Lung microvascular endothelial cell (primary cell): Measurements from ENCODE around the gene HLTF. TPM values are rescaled to one million over a fixed set of nuclear protein-coding genes. Genes with fewer than 3 reads are reported as not detected.
A peak's percentile ranks its signal among the peaks of the same experiment; 100 is the strongest.

Experiments
- DNase-seq, 2 donors: peaks; one replicate each; pipeline versions ENCODE4 v3.0.0 to v3.0.0-alpha.2; 2010; ENCODE audit warnings: low read depth in 2 of 2
- total RNA-seq: library from RNA; depleted of rRNA; stranded (reverse); fragments of >200 nt; gene quantifications from 2 replicates; pipeline ENCODE4 v1.2.1, GENCODE V29; 2014

The HLTF gene
- total RNA-seq, 1 donor from 2014 or later, result 16.5 TPM

GRCh38 chr3:149020196-149020838 is 66.0 kb downstream of the HLTF start:
- DNase-seq, result peak in 1 of 2 donors; percentile 54

DNA sequence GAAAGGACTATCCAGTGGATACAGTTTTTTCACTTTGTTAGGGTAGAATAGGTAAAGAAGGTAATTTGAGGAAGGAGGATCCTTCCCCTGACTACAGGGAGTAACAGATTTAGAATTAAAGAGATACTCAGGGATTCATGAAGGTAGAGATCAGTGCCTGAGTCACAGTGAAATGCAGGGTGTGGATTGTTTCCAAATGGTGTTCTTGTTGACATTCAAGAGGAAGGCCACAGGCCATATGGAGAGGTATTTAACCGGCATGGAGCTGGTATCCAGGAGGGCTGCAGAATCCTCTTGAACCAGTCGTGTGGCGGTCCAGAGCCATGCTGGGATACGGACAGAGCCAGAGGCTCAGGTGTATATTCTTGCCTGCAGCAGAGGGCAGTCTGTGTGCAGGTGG is 66.8 kb downstream of the HLTF start:
- DNase-seq, result no peak

- DNase-seq, result no peak
Measured at GRCh38 chr3:149018247-149018646, 68.1 kb downstream of the HLTF start.

DNA sequence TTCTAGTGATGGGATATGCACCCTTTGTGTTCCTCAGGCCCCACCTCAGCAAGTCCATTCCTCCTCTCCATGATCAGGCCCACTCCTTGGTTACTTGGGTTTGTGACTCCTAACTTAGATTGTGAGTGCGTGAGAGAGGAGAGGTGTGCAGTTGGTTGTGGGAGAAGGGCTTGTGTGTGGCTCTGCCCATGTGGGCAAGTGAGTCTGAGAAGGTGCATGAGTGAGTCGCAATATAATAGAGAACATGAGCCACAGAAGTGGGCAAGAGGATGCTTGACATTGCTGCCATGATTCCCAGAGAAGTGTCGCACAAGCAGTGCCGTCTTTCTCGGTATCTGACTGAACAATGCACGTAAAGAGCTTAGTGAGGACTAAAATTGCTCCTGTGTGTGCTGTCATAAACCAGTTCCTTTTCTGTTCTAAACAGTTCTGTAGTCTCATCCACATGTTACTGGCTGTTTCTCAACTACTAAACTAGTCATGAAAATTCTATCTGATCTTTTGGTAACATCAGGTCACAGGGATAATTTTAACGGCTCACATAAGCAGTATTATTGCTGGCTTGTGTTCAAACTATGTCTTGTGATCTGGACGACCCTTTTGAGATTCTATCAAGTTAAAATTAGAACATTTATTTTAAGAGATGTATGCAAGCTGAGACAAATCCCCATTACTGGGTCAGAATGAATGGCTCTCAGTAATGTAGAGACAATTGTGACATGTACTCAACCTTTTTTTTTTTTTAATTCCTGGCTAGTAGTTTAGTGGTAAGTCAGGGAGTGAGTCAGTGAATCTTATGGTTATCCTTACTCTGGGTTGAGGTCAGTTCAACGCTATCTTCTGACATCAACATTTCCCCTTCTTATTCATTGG is 69.4 kb downstream of the HLTF start:
- peak in 1 of 2 donors; percentile 86 for DNase-seq

GRCh38 chr3:149016242-149016641 is 70.1 kb downstream of the HLTF start:
- DNase-seq, result no peak

- DNase-seq, result peak in 1 of 2 donors; percentile 27
Measured at GRCh38 chr3:149015393-149015792, 70.9 kb downstream of the HLTF start.

- no peak for DNase-seq
Measured at GRCh38 chr3:149013726-149014125, 72.6 kb downstream of the HLTF start.

DNA sequence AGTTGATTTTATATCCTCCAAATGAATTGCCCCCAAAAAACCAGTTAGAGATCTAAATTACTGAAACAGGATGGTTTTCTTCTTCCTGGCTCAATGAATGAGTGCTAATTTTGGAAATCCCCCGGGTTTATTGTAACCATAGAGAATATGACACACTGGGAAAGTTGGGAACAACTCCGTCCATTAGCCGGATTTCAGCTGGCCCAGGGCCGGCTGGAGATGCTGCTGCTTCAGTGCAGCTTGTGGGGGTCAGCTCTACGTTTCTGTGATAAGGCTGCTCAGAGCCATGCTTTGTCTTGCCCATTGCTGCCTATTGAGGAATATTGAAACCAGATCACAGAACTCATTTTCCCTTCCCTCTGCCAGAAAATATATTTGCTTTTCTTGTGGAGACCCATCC is 74.7 kb downstream of the HLTF start:
- DNase-seq, result no peak

GRCh38 chr3:149010966-149011365 is 75.4 kb downstream of the HLTF start:
- DNase-seq, result no peak

- no peak for DNase-seq
Measured at GRCh38 chr3:149010504-149010951, 75.8 kb downstream of the HLTF start.

DNA sequence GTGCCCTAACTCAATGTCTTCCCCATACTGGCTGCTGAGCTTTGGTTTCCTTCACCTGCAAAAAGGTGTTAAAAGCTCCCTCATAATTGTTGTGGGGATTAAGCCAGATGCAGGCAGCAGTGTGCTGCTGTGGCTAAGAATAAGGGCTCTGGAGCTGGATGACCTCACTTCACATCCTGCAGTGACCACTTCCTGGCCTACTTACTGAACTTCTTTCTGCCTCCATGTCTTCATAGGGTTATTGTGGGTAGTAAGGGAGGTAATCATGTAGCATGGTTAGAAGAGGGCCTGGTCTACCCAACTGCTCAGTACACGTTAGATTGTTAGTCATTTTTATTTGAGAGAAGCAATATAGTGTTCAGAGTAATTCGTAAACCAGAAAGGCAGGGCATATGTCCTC is 76.6 kb downstream of the HLTF start:
- DNase-seq, result peak in 1 of 2 donors; percentile 55

DNA sequence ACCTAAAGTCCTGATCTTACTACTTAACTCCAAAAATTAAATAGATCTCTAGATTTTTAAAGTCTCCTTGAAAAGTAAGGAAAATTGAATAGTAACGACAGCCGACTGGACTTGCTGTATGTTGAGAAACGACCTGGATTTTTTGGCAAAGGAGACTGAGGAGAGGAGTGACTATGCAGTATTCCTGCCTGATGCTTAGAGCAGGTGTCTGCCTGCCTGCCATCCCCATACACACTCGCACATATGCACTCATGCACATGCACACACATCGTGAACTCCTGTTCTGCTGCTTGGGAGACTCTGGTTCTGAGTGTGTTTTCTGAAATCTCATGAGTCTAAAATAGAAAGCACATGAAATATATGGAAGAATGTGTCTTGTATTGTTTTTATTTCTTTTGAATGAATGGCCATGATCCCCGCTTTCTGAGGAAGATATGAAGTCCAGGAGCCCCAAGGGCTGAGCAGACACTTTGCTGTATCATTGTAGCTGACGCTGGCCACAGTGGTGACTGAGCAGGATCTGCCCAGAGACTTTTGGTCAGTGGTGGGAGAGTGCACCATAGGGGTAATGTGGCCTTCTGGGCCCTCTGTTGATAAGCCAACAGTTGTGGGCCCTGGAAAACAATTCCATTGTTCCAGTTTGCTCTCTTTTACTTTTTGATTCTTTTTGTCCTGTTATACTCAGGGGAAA is 78.6 kb downstream of the HLTF start:
- no peak for DNase-seq

DNA sequence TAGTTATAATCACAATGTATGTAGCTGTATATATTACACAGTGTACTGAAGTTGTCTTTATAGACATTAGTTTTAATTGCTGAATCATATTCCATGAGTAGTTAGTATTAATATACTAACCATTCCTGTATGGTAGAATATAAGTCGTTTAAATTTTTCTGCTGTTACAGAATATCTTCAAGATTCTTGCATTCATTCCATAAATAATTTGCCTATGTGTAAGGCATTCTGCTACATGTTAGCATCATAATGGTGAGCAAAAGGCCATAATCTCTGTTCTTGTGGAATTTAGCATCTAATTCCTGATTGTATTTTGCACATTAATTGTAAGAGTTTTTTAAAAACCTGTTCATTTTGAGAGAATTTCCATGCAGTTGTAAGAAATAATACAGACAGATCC is 80.9 kb downstream of the HLTF start:
- DNase-seq, result no peak

DNA sequence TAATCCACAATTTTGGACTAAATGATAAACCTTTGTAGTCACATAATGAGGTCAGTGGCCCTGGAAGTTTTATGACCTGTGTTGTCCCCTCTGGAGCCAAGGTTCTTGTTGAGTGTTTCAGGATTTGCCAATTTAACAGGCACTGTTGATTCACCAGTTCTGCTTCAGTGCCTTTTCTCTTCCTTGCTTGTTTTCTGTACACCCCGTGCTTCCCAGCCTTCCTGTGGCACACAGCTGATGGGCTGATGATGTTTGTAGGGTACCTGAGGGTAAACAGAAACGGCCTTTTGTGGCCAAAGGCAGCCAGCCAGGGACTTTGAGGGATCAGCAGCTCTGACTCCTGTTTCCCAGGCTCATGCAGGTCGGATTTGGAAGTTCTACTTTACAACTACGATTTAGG is 81.7 kb downstream of the HLTF start:
- peak in 1 of 2 donors; percentile 29 for DNase-seq

GRCh38 chr3:149003653-149004305 is 82.6 kb downstream of the HLTF start:
- no peak for DNase-seq

- no peak for DNase-seq
Measured at GRCh38 chr3:149001727-149002126, 84.6 kb downstream of the HLTF start.

DNA sequence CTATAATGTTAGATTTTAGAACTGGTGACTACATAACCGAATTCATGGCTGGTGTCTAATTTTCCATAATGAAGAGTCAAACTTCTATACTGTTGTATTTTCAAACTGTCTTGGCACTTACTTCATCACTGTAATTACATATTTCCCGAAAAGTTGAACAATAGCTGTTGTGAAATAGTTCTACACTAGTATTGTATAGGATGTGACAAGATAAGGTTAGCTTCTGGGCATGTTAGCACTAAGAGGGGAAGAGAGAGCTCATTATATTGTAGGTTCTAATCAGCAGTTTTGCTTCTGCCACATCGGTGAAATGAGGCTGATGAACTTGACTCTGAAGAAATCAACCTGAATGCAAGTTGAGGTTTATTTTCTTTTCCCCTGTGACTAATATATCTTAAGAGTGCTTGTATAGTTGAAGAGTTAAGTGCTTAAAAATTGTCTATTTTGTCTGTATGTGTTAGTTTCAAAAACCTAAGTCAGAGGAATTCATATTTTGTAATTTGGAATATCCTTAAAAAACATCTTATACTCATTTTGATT is 86.1 kb downstream of the HLTF start:
- DNase-seq, result no peak

GRCh38 chr3:148999806-149000205 is 86.5 kb downstream of the HLTF start:
- DNase-seq, result no peak

GRCh38 chr3:148998715-148999423 is 87.5 kb downstream of the HLTF start:
- DNase-seq, result peak in 1 of 2 donors; percentile 46

- DNase-seq, result no peak
Measured at GRCh38 chr3:148998297-148998696, 88.0 kb downstream of the HLTF start.

DNA sequence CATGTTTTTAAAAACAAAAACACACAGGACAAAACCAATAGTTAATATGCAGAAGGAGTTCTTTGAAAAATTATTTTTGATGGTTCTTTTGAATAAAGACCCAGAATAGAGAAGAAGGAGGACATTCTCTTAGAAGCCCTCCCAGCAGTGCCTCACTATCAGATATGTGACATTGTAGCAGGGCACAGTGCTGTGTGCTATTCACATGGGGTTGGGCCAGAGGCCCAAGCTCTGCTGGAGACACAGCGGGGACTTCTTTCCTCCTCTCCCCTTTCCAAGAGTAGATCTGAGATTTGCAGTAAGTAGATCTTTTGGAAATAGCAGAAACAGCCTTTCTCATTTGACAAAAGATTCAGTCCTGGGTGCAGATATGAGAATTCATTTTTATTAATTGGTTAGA is 88.7 kb downstream of the HLTF start:
- no peak for DNase-seq
